Measurements from ENCODE around the gene CUTA.

- TF ChIP-seq ZNF766 (CRISPR knock-in tag; IDR thresholded peaks at IDR 0.05; ENCODE audit: borderline replicate concordance) (no peak), RXRA (CRISPR knock-in tag; IDR thresholded peaks at IDR 0.05) (no peak), CHD2 (IDR thresholded peaks at IDR 0.05; ENCODE audit: low read depth, low read length) (no peak), POLR2AphosphoS2 (IDR thresholded peaks at IDR 0.05; ENCODE audit: low read depth, low read length) (no peak), CTCF (CRISPR knock-in tag; IDR thresholded peaks at IDR 0.05) (no peak), REST (IDR thresholded peaks at IDR 0.05; ENCODE audit: borderline replicate concordance in 1 of 2, low read depth in 1 of 2, low read length in 2 of 2) (no peak), HCFC1 (IDR thresholded peaks at IDR 0.05; ENCODE audit: low read depth, low read length) (no peak), ZBTB44 (CRISPR knock-in tag; IDR thresholded peaks at IDR 0.05) (no peak)
These were observed 14.1 kb upstream of the CUTA start for GRCh38 chr6:33431880-33432541.

Measured in HepG2 (cell line).